Thoracic aorta (tissue), 2 donors: Measurements from ENCODE around the gene PDGFRB. TPM values are rescaled to one million over a fixed set of nuclear protein-coding genes. Genes with fewer than 3 reads are reported as not detected.

Experiments
- ATAC-seq: fragments of 150-250 bp; one replicate; pipeline ENCODE4 v1.8.0; 2017; ENCODE audit warnings: low read depth; ENCODE audit not compliant: insufficient number of reproducible peaks, low FRiP score
- DNase-seq: peaks from one replicate; pipeline ENCODE4 v3.0.0-alpha.2; 2020; ENCODE audit warnings: low spot score
- H3K27ac ChIP-seq, 2 donors: fragments of 200-600 bp; sonication (generic); 1 replicate in 1 of 2; 2 replicates in 1 of 2; pipeline ENCODE4 v1.5.1; 2016; ENCODE audit warnings: mild to moderate bottlenecking in 2 of 2, moderate library complexity in 2 of 2
- H3K27me3 ChIP-seq: fragments of 200-600 bp; sonication (generic); replicated peaks from 2 replicates; pipeline ENCODE4 v1.6.0; 2016; ENCODE audit warnings: mild to moderate bottlenecking; ENCODE audit not compliant: insufficient read depth
- H3K36me3 ChIP-seq: fragments of 200-600 bp; sonication (generic); one replicate; pipeline ENCODE4 v1.5.1; 2016
- H3K4me1 ChIP-seq, 2 donors: fragments of 200-600 bp; sonication (generic); 1 replicate in 1 of 2; 2 replicates in 1 of 2; pipeline versions ENCODE4 v1.5.1 to v1.6.0; 2016; ENCODE audit warnings: low read depth in 2 of 2, mild to moderate bottlenecking in 1 of 2; ENCODE audit not compliant: control insufficient read depth in 1 of 2
- H3K4me3 ChIP-seq: fragments of 200-600 bp; sonication (generic); 2 replicates; pipeline ENCODE4 v1.5.1; 2016; ENCODE audit warnings: mild to moderate bottlenecking
- H3K9me3 ChIP-seq: fragments of 200-600 bp; sonication (generic); 2 replicates; pipeline ENCODE4 v1.5.1; 2016
- CTCF ChIP-seq: fragments of 200-600 bp; sonication (generic); IDR thresholded peaks from one replicate; pipeline ENCODE4 v1.5.1; 2019; ENCODE audit warnings: antibody characterized with exemption
- total RNA-seq, 2 donors: library from RNA; depleted of rRNA; stranded (reverse); fragments of >200 nt; gene quantifications; one replicate each; pipeline versions ENCODE4 v1.1.0 to v1.2.3, GENCODE V29; 2016

PDGFRB gene
- total RNA-seq, 2 donors from 2014 or later = 362 to 421 TPM

GRCh38 chr5:150167908-150168307 is 12.3 kb upstream of the PDGFRB start:
- H3K9me3 ChIP-seq = no peaks in the 10 kb centered on the region
- no peak for TF ChIP-seq CTCF
- peaks cover 8 to 10% of the 10 kb centered on the region in 2 donors for H3K4me1 ChIP-seq
- H3K4me3 ChIP-seq = no peak overlapping the region
- H3K27me3 ChIP-seq = no peaks in the 10 kb centered on the region
- H3K27ac ChIP-seq = no peak overlapping the region
- no peaks in the 10 kb centered on the region for H3K36me3 ChIP-seq
- DNase-seq (no peak), ATAC-seq (no peak)

GRCh38 chr5:150167512-150167850 is 11.8 kb upstream of the PDGFRB start:
- no peak for TF ChIP-seq CTCF
- H3K4me1 ChIP-seq = peaks cover 8 to 12% of the 10 kb centered on the region in 2 donors
- H3K27ac ChIP-seq = no peak overlapping the region
- no peaks in the 10 kb centered on the region for H3K27me3 ChIP-seq
- DNase-seq (no peak), ATAC-seq (no peak)
- H3K4me3 ChIP-seq = no peak overlapping the region
- no peaks in the 10 kb centered on the region for H3K36me3 ChIP-seq
- H3K9me3 ChIP-seq = no peaks in the 10 kb centered on the region

- Histone ChIP-seq H3K4me1 (peaks cover 8 to 18% of the 10 kb centered on the region in 2 donors), H3K9me3 (no peaks in the 10 kb centered on the region), H3K27ac (no peak within 1 kb of the TSS), H3K36me3 (no peaks in the 10 kb centered on the region), H3K4me3 (no peak within 1 kb of the TSS), H3K27me3 (no peaks in the 10 kb centered on the region)
- no peak for ATAC-seq
- no peak for TF ChIP-seq CTCF
- DNase-seq = no peak
Observed at GRCh38 chr5:150166650-150167511, 11.2 kb upstream of the PDGFRB start, which contains the start of gene CDX1. CDX1 (plus strand) TSS chr5:150166778; CDS start chr5:150166877, 99 bp downstream.

GRCh38 chr5:150166037-150166649 is 10.5 kb upstream of the PDGFRB start:
- no peak for TF ChIP-seq CTCF
- ATAC-seq = no peak
- no peak overlapping the region for H3K27ac ChIP-seq

GRCh38 chr5:150164211-150164980 is 8.8 kb upstream of the PDGFRB start:
- H3K36me3 ChIP-seq = no peaks in the 10 kb centered on the region
- TF ChIP-seq CTCF = no peak
- no peak overlapping the region for H3K4me3 ChIP-seq
- ATAC-seq = no peak
- H3K27ac ChIP-seq = no peak overlapping the region
- H3K9me3 ChIP-seq = no peaks in the 10 kb centered on the region
- no peaks in the 10 kb centered on the region for H3K27me3 ChIP-seq
- no peak for DNase-seq
- peaks cover 18 to 40% of the 10 kb centered on the region in 2 donors for H3K4me1 ChIP-seq

More at GRCh38 chr5:150166037-150166649, 10.5 kb upstream of the PDGFRB start:
- Histone ChIP-seq H3K4me3 (no peak overlapping the region), H3K4me1 (peaks cover 8 to 22% of the 10 kb centered on the region in 2 donors), H3K9me3 (no peaks in the 10 kb centered on the region), H3K27me3 (no peaks in the 10 kb centered on the region), H3K36me3 (no peaks in the 10 kb centered on the region)
- DNase-seq = no peak
